Measurements from ENCODE around the gene SELENON.

SELENON gene

GRCh38 chr1:25804964-25805862 is 5.2 kb downstream of the SELENON start:
- no peak overlapping the region for H3K4me3 ChIP-seq (ENCODE audit: control insufficient read depth, low read depth, low read length)
- TF ChIP-seq, protein P1, sequence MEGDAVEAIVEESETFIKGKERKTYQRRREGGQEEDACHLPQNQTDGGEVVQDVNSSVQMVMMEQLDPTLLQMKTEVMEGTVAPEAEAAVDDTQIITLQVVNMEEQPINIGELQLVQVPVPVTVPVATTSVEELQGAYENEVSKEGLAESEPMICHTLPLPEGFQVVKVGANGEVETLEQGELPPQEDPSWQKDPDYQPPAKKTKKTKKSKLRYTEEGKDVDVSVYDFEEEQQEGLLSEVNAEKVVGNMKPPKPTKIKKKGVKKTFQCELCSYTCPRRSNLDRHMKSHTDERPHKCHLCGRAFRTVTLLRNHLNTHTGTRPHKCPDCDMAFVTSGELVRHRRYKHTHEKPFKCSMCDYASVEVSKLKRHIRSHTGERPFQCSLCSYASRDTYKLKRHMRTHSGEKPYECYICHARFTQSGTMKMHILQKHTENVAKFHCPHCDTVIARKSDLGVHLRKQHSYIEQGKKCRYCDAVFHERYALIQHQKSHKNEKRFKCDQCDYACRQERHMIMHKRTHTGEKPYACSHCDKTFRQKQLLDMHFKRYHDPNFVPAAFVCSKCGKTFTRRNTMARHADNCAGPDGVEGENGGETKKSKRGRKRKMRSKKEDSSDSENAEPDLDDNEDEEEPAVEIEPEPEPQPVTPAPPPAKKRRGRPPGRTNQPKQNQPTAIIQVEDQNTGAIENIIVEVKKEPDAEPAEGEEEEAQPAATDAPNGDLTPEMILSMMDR (conservative IDR thresholded peaks at IDR 0.05; ENCODE audit: control insufficient read depth, insufficient read depth, low read depth, low read length): no peak
- no peak for DNase-seq (ENCODE audit: low read depth)

- TF ChIP-seq, protein P1 (conservative IDR thresholded peaks at IDR 0.05; ENCODE audit: control insufficient read depth, insufficient read depth, low read depth, low read length): no peak
- H3K4me3 ChIP-seq (ENCODE audit: control insufficient read depth, low read depth, low read length): no peak overlapping the region
- peak; percentile 66 for DNase-seq (ENCODE audit: low read depth)
These were observed 5.9 kb downstream of the SELENON start for GRCh38 chr1:25805863-25806225.

- DNase-seq (ENCODE audit: low read depth): peak; percentile 88
These were observed 6.4 kb downstream of the SELENON start for GRCh38 chr1:25806418-25806817.

GRCh38 chr1:25807480-25808390 is 7.7 kb downstream of the SELENON start:
- no peak overlapping the region for H3K4me3 ChIP-seq (ENCODE audit: control insufficient read depth, low read depth, low read length)
- no peak for DNase-seq (ENCODE audit: low read depth)
- TF ChIP-seq, protein P1 (conservative IDR thresholded peaks at IDR 0.05; ENCODE audit: control insufficient read depth, insufficient read depth, low read depth, low read length): no peak

More at GRCh38 chr1:25806418-25806817, 6.4 kb downstream of the SELENON start:
- no peak overlapping the region for H3K4me3 ChIP-seq (ENCODE audit: control insufficient read depth, low read depth, low read length)
- TF ChIP-seq, protein P1 (conservative IDR thresholded peaks at IDR 0.05; ENCODE audit: control insufficient read depth, insufficient read depth, low read depth, low read length): no peak

DNA sequence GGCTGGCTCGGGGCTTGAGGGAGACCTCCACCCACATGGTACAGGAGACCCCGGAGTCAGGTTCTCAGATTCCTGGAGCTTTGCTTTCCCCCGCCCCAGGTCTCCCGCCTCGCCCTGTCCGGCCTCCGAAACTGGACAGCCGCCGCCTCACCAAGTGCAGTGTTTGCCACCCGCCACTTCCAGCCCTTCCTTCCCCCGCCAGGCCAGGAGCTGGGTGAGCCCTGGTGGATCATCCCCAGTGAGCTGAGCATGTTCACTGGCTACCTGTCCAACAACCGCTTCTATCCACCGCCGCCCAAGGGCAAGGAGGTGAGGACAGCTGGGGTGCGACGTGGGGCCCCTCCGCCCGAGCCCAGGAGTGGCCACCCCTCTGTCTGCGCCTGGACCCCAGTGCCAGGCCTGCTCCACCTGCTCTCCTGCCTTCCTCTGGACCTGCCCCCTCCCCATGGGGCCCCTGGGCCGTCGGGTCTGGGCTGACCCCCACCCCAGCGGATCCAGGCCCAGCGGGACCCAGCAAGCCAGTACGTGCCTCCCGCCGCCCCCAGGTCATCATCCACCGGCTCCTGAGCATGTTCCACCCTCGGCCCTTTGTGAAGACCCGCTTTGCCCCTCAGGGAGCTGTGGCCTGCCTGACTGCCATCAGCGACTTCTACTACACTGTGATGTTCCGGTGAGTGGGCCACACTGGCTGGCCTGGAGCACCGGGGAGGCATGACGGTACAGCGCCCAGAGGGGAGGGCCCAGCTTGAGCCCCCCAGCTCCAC is 8.7 kb downstream of the SELENON start:
- no peak for DNase-seq (ENCODE audit: low read depth)
- H3K4me3 ChIP-seq (ENCODE audit: control insufficient read depth, low read depth, low read length): no peak overlapping the region

More for the DNA sequence above, 8.7 kb downstream of the SELENON start:
- TF ChIP-seq, protein P1 (conservative IDR thresholded peaks at IDR 0.05; ENCODE audit: control insufficient read depth, insufficient read depth, low read depth, low read length): no peak
